Measurements from ENCODE around the gene MCU. TPM values are rescaled to one million over a fixed set of nuclear protein-coding genes. Genes with fewer than 3 reads are reported as not detected.
"Not testable (repeated sequence)": the region's sequence is repeated elsewhere in the genome, so short reads cannot be mapped to it uniquely, and the experiment has no call there.

MCU gene
- total RNA-seq, 1 donor from 2014 or later = 31.4 TPM

DNA sequence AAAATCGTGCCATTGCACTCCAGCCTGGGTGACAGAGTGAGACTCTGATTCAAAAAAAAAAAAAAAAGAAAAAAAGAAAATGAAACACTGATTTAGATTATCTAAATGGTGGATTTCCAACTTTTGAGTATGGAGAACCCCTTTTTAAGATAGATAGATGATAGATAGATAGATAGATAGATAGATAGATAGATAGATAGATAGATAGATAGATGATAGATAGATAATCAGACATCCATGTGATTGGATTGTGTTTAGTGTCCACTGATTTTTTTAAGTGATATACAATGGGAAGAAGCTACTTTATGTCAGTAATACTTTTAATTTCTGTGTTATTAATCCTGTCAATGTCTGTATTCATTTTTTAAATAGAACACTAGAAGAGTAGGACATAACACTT, 207.6 kb downstream of the MCU start:
- Mint-ChIP-seq H3K27me3 (ENCODE audit: unreplicated experiment) (no peaks in the 10 kb centered on the region), H3K4me3 (ENCODE audit: unreplicated experiment) (no peak overlapping the region), H3K9me3 (ENCODE audit: unreplicated experiment) (no peaks in the 10 kb centered on the region), H3K36me3 (ENCODE audit: unreplicated experiment) (no peaks in the 10 kb centered on the region), H3K27ac (ENCODE audit: unreplicated experiment) (no peak overlapping the region), H3K4me1 (ENCODE audit: unreplicated experiment) (no peaks in the 10 kb centered on the region)
- TF ChIP-seq CTCF (IDR thresholded peaks at IDR 0.05) = no peak
- DNase-seq (ENCODE audit: extremely low spot score, unreplicated experiment) = no peak

GRCh38 chr10:72903941-72904446, 212.1 kb downstream of the MCU start:
- not testable (repeated sequence) for H3K27me3 Mint-ChIP-seq (ENCODE audit: unreplicated experiment); H3K27ac Mint-ChIP-seq (ENCODE audit: unreplicated experiment); DNase-seq (ENCODE audit: extremely low spot score, unreplicated experiment); H3K4me3 Mint-ChIP-seq (ENCODE audit: unreplicated experiment); H3K4me1 Mint-ChIP-seq (ENCODE audit: unreplicated experiment); H3K9me3 Mint-ChIP-seq (ENCODE audit: unreplicated experiment); H3K36me3 Mint-ChIP-seq (ENCODE audit: unreplicated experiment)

DNA sequence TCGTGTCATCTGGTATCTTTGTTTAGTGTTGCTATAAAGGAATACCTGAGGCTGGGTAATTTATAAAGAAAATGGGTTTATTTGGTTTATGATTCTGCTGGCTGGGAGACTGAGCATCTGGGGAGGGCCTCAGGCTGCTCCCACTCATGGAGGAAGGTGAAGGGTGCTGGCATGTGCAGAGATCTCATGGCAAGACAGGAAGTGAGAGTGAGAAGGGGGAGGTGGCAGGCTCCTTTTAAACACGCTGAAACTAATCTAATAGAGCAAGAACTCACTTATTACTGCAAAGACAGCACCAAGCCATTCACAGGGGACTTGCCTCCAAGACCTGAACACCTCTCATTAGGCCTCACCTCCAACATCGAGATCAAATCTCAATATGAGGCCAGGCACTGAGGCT, 212.9 kb downstream of the MCU start:
- DNase-seq (ENCODE audit: extremely low spot score, unreplicated experiment) = no peak
- H3K36me3 Mint-ChIP-seq (ENCODE audit: unreplicated experiment) = peaks cover 2% of the 10 kb centered on the region
- no peak for TF ChIP-seq CTCF (IDR thresholded peaks at IDR 0.05)
- no peaks in the 10 kb centered on the region for H3K9me3 Mint-ChIP-seq (ENCODE audit: unreplicated experiment)
- H3K27me3 Mint-ChIP-seq (ENCODE audit: unreplicated experiment) = no peaks in the 10 kb centered on the region
- no peak overlapping the region for H3K4me3 Mint-ChIP-seq (ENCODE audit: unreplicated experiment)
- no peak overlapping the region for H3K27ac Mint-ChIP-seq (ENCODE audit: unreplicated experiment)
- no peaks in the 10 kb centered on the region for H3K4me1 Mint-ChIP-seq (ENCODE audit: unreplicated experiment)

GRCh38 chr10:72906446-72906845, 214.5 kb downstream of the MCU start:
- DNase-seq (ENCODE audit: extremely low spot score, unreplicated experiment) = no peak
- no peak overlapping the region for H3K27ac Mint-ChIP-seq (ENCODE audit: unreplicated experiment)

GRCh38 chr10:72910705-72911104, 218.8 kb downstream of the MCU start:
- no peak for TF ChIP-seq CTCF (IDR thresholded peaks at IDR 0.05)

More at GRCh38 chr10:72906446-72906845, 214.5 kb downstream of the MCU start:
- H3K9me3 Mint-ChIP-seq (ENCODE audit: unreplicated experiment) = no peaks in the 10 kb centered on the region
- no peaks in the 10 kb centered on the region for H3K27me3 Mint-ChIP-seq (ENCODE audit: unreplicated experiment)
- no peaks in the 10 kb centered on the region for H3K4me1 Mint-ChIP-seq (ENCODE audit: unreplicated experiment)
- no peak for TF ChIP-seq CTCF (IDR thresholded peaks at IDR 0.05)
- H3K4me3 Mint-ChIP-seq (ENCODE audit: unreplicated experiment) = no peak overlapping the region
- peaks cover 2% of the 10 kb centered on the region for H3K36me3 Mint-ChIP-seq (ENCODE audit: unreplicated experiment)

GRCh38 chr10:72911758-72912157, 219.8 kb downstream of the MCU start:
- no peaks in the 10 kb centered on the region for H3K27me3 Mint-ChIP-seq (ENCODE audit: unreplicated experiment)
- no peak for TF ChIP-seq CTCF (IDR thresholded peaks at IDR 0.05)
- no peak overlapping the region for H3K27ac Mint-ChIP-seq (ENCODE audit: unreplicated experiment)
- H3K36me3 Mint-ChIP-seq (ENCODE audit: unreplicated experiment) = peaks cover 8% of the 10 kb centered on the region
- peaks cover 6% of the 10 kb centered on the region for H3K4me1 Mint-ChIP-seq (ENCODE audit: unreplicated experiment)
- H3K4me3 Mint-ChIP-seq (ENCODE audit: unreplicated experiment) = no peak overlapping the region
- H3K9me3 Mint-ChIP-seq (ENCODE audit: unreplicated experiment) = no peaks in the 10 kb centered on the region
- no peak for DNase-seq (ENCODE audit: extremely low spot score, unreplicated experiment)

More at GRCh38 chr10:72910705-72911104, 218.8 kb downstream of the MCU start:
- Mint-ChIP-seq H3K4me3 (ENCODE audit: unreplicated experiment) (no peak overlapping the region), H3K36me3 (ENCODE audit: unreplicated experiment) (peaks cover 8% of the 10 kb centered on the region), H3K4me1 (ENCODE audit: unreplicated experiment) (no peaks in the 10 kb centered on the region), H3K9me3 (ENCODE audit: unreplicated experiment) (no peaks in the 10 kb centered on the region), H3K27me3 (ENCODE audit: unreplicated experiment) (no peaks in the 10 kb centered on the region), H3K27ac (ENCODE audit: unreplicated experiment) (no peak overlapping the region)
- no peak for DNase-seq (ENCODE audit: extremely low spot score, unreplicated experiment)
